GM23338 (cell line): ENCODE results near the gene KCNMB2.

Source experiments
- CREB1 ChIP-seq: fragments of 250-450 bp; sonication (Bioruptor Pico); IDR thresholded peaks from 2 replicates; pipeline ENCODE4 v1.5.0; 2020; ENCODE audit warnings: low read depth, mild to moderate bottlenecking, moderate library complexity
- CTCF ChIP-seq, 2 experiments: fragments of 200-600 bp in 1 of 2; sonication (generic) in 1 of 2; conservative IDR thresholded peaks; 2 replicates each; pipeline versions ENCODE4 v1.5.1 to v1.6.1; 2016 to 2017; ENCODE audit warnings: antibody characterized with exemption in 2 of 2, low read depth in 2 of 2, mild to moderate bottlenecking in 2 of 2, moderate library complexity in 1 of 2
- ETS1 ChIP-seq: IDR thresholded peaks from 2 replicates; pipeline ENCODE4 v1.6.1; 2016; ENCODE audit warnings: antibody characterized with exemption
- EZH2 ChIP-seq: fragments of 200-600 bp; sonication (generic); IDR thresholded peaks from one replicate; pipeline ENCODE4 v1.8.0; 2017; ENCODE audit warnings: antibody characterized with exemption, mild to moderate bottlenecking, low read depth; ENCODE audit not compliant: unreplicated experiment
- EZH2phosphoT487 ChIP-seq: fragments of 200-600 bp; sonication (generic); IDR thresholded peaks from one replicate; pipeline ENCODE4 v1.8.1; 2018; ENCODE audit warnings: antibody characterized with exemption; ENCODE audit not compliant: unreplicated experiment
- JUNB ChIP-seq: IDR thresholded peaks from one replicate; pipeline ENCODE4 v1.6.1; 2016; ENCODE audit warnings: antibody characterized with exemption; ENCODE audit not compliant: unreplicated experiment
- NANOG ChIP-seq: IDR thresholded peaks from 2 replicates; pipeline ENCODE4 v1.6.1; 2016; ENCODE audit warnings: antibody characterized with exemption, borderline replicate concordance
- POLR2AphosphoS5 ChIP-seq: IDR thresholded peaks from 2 replicates; pipeline ENCODE4 v1.6.1; 2016; ENCODE audit warnings: antibody characterized with exemption, low read depth
- REST ChIP-seq: IDR thresholded peaks from one replicate; pipeline ENCODE4 v1.6.1; 2018; ENCODE audit warnings: antibody characterized with exemption; ENCODE audit not compliant: unreplicated experiment
- STAT1 ChIP-seq: IDR thresholded peaks from one replicate; pipeline ENCODE4 v1.6.1; 2016; ENCODE audit warnings: antibody characterized with exemption; ENCODE audit not compliant: unreplicated experiment
- ZNF114 ChIP-seq: fragments of 250-450 bp; sonication (Bioruptor Pico); IDR thresholded peaks from 2 replicates; pipeline ENCODE4 v1.5.0; 2020; ENCODE audit warnings: mild to moderate bottlenecking, moderate library complexity
- ZNF331 ChIP-seq: fragments of 250-450 bp; sonication (Bioruptor Pico); IDR thresholded peaks from 2 replicates; pipeline ENCODE4 v1.5.0; 2020; ENCODE audit warnings: low read depth, mild to moderate bottlenecking, moderate library complexity
- ZNF462 ChIP-seq: fragments of 250-450 bp; sonication (Bioruptor Pico); IDR thresholded peaks from 2 replicates; pipeline ENCODE4 v1.5.0; 2020; ENCODE audit warnings: mild to moderate bottlenecking, moderate library complexity

- no peak for TF ChIP-seq CTCF (conservative IDR thresholded peaks at IDR 0.05; ENCODE audit: low read depth in 2 of 2)
- no peak for TF ChIP-seq EZH2
- no peak for TF ChIP-seq REST
- no peak for TF ChIP-seq CREB1 (CRISPR knock-in tag)
- TF ChIP-seq ZNF331, result no peak
- no peak for TF ChIP-seq EZH2phosphoT487
- no peak for TF ChIP-seq POLR2AphosphoS5
- TF ChIP-seq NANOG, result no peak
- no peak for TF ChIP-seq ETS1
- no peak for TF ChIP-seq ZNF462
- no peak for TF ChIP-seq JUNB
- no peak for TF ChIP-seq ZNF114 (CRISPR knock-in tag)
- TF ChIP-seq STAT1, result no peak
Measured at GRCh38 chr3:178761461-178761860, 225.2 kb downstream of the KCNMB2 start.
